Nephron progenitor cell (in vitro differentiated cells): ENCODE results near the gene MRS2.

Source experiments
- DNase-seq: peaks from one replicate; pipeline ENCODE4 v3.0.0; 2021
- H3K27ac Mint-ChIP-seq: 2 replicates; pipeline ENCODE4 v1.8.0; 2021; ENCODE audit warnings: mild to moderate bottlenecking, moderate library complexity, mixed read lengths
- H3K27me3 Mint-ChIP-seq: 2 replicates; pipeline ENCODE4 v1.8.0; 2021; ENCODE audit warnings: mild to moderate bottlenecking, low read depth, mixed read lengths; ENCODE audit not compliant: poor library complexity
- H3K36me3 Mint-ChIP-seq: 2 replicates; pipeline ENCODE4 v1.8.0; 2021; ENCODE audit warnings: low read depth, mixed read lengths
- H3K4me1 Mint-ChIP-seq: 2 replicates; pipeline ENCODE4 v1.8.0; 2021; ENCODE audit warnings: mixed read lengths
- H3K4me3 Mint-ChIP-seq: 2 replicates; pipeline ENCODE4 v1.8.0; 2021; ENCODE audit warnings: mild to moderate bottlenecking, moderate library complexity, mixed read lengths
- H3K9me3 Mint-ChIP-seq: 2 replicates; pipeline ENCODE4 v1.8.0; 2021; ENCODE audit warnings: mild to moderate bottlenecking, moderate library complexity, mixed read lengths
- TF ChIP-seq, protein P1 (sequence below): fragments of 200-600 bp; sonication (generic); IDR thresholded peaks from 2 replicates; pipeline ENCODE4 v1.5.0; 2021; ENCODE audit warnings: antibody characterized with exemption

The MRS2 gene

GRCh38 chr6:24453921-24454320 is 51.2 kb downstream of the MRS2 start:
- no peak overlapping the region for H3K4me3 Mint-ChIP-seq
- TF ChIP-seq, protein P1, sequence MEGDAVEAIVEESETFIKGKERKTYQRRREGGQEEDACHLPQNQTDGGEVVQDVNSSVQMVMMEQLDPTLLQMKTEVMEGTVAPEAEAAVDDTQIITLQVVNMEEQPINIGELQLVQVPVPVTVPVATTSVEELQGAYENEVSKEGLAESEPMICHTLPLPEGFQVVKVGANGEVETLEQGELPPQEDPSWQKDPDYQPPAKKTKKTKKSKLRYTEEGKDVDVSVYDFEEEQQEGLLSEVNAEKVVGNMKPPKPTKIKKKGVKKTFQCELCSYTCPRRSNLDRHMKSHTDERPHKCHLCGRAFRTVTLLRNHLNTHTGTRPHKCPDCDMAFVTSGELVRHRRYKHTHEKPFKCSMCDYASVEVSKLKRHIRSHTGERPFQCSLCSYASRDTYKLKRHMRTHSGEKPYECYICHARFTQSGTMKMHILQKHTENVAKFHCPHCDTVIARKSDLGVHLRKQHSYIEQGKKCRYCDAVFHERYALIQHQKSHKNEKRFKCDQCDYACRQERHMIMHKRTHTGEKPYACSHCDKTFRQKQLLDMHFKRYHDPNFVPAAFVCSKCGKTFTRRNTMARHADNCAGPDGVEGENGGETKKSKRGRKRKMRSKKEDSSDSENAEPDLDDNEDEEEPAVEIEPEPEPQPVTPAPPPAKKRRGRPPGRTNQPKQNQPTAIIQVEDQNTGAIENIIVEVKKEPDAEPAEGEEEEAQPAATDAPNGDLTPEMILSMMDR: no peak
- H3K9me3 Mint-ChIP-seq: no peaks in the 10 kb centered on the region
- no peak overlapping the region for H3K27ac Mint-ChIP-seq
- no peak for DNase-seq
- H3K27me3 Mint-ChIP-seq: peaks cover under 1% of the 10 kb centered on the region
- H3K4me1 Mint-ChIP-seq: no peaks in the 10 kb centered on the region
- H3K36me3 Mint-ChIP-seq: no peaks in the 10 kb centered on the region

DNA sequence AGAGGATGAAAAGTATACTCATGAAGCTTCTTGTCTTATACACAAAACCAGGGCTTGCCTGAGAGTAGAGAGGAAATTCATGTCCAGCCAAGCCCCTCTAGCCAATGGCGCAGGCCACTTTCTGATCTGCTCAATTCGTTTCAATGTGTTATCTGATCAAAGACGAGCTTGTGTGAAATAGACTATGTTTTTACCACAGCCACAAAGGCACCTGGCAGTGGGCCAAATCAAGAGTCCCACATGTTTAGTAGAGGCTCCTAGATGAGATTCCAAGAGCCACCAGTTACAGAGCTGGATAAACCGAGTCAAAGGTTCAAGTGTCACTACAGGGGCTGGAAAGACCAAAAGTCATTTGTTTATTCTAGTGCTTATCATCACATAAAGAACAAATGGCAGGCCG is 51.7 kb downstream of the MRS2 start:
- Mint-ChIP-seq H3K27ac (no peak overlapping the region), H3K27me3 (peaks cover 4% of the 10 kb centered on the region), H3K36me3 (no peaks in the 10 kb centered on the region), H3K9me3 (no peaks in the 10 kb centered on the region), H3K4me1 (no peaks in the 10 kb centered on the region), H3K4me3 (no peak overlapping the region)
- TF ChIP-seq, protein P1: no peak
- DNase-seq: no peak

- TF ChIP-seq, protein P1: no peak
- Mint-ChIP-seq H3K9me3 (no peaks in the 10 kb centered on the region), H3K4me3 (no peak overlapping the region), H3K4me1 (no peaks in the 10 kb centered on the region), H3K27ac (no peak overlapping the region), H3K27me3 (peaks cover 4% of the 10 kb centered on the region), H3K36me3 (no peaks in the 10 kb centered on the region)
- DNase-seq: no peak
These were observed 52.3 kb downstream of the MRS2 start for GRCh38 chr6:24455061-24455460.

- Mint-ChIP-seq H3K27ac (no peak overlapping the region), H3K4me3 (no peak overlapping the region), H3K4me1 (no peaks in the 10 kb centered on the region), H3K9me3 (no peaks in the 10 kb centered on the region), H3K27me3 (peaks cover 4% of the 10 kb centered on the region), H3K36me3 (no peaks in the 10 kb centered on the region)
- TF ChIP-seq, protein P1: no peak
- no peak for DNase-seq
These were observed 55.4 kb downstream of the MRS2 start for GRCh38 chr6:24458134-24458533.

- TF ChIP-seq, protein P1: no peak
- no peaks in the 10 kb centered on the region for H3K4me1 Mint-ChIP-seq
- H3K27ac Mint-ChIP-seq: no peak overlapping the region
- H3K9me3 Mint-ChIP-seq: no peaks in the 10 kb centered on the region
- no peak overlapping the region for H3K4me3 Mint-ChIP-seq
- H3K27me3 Mint-ChIP-seq: peaks cover 4% of the 10 kb centered on the region
- no peaks in the 10 kb centered on the region for H3K36me3 Mint-ChIP-seq
- no peak for DNase-seq
These were observed 56.2 kb downstream of the MRS2 start for GRCh38 chr6:24458941-24459340.

GRCh38 chr6:24460966-24461365 is 58.2 kb downstream of the MRS2 start:
- TF ChIP-seq, protein P1: no peak
- Mint-ChIP-seq H3K4me3 (no peak overlapping the region), H3K27me3 (peaks cover 4% of the 10 kb centered on the region), H3K4me1 (no peaks in the 10 kb centered on the region), H3K9me3 (no peaks in the 10 kb centered on the region), H3K27ac (no peak overlapping the region), H3K36me3 (no peaks in the 10 kb centered on the region)
- no peak for DNase-seq
